M059J (cell line): ENCODE data around the gene IFNE. TPM values are rescaled to one million over a fixed set of nuclear protein-coding genes. Genes with fewer than 3 reads are reported as not detected.
"Not testable (repeated sequence)": the region's sequence is repeated elsewhere in the genome, so short reads cannot be mapped to it uniquely, and the experiment has no call there.

Experiments
- DNase-seq: peaks from one replicate; pipeline ENCODE4 v3.0.0-alpha.2; 2012; ENCODE audit warnings: low read depth
- total RNA-seq: library from RNA; depleted of rRNA; stranded (reverse); fragments of >200 nt; shearing (Covaris generic); gene quantifications from 2 replicates; pipeline ENCODE4 v1.2.3, GENCODE V29; 2014

IFNE gene
- total RNA-seq, 1 experiment from 2014 or later: 0.57 TPM

DNA sequence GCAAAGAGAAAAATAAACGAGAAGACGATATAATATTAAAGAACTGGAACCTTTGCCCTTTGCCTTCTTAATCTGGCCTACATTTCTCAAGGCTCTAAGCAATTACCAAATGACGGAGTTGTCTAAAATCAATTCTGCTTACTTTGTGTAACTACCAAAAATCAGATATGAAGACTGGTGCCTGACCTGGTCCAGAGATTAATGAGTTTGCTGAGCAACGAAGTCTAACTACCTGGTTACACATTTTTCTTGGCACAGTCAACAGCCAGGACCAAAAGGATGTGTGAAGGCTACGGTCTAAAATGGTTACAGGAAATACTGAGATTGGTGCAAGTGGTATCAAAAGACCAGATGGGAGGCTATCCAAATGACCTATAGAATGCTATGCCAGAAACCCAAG lies 17.8 kb upstream of the IFNE start:
- no peak for DNase-seq

DNA sequence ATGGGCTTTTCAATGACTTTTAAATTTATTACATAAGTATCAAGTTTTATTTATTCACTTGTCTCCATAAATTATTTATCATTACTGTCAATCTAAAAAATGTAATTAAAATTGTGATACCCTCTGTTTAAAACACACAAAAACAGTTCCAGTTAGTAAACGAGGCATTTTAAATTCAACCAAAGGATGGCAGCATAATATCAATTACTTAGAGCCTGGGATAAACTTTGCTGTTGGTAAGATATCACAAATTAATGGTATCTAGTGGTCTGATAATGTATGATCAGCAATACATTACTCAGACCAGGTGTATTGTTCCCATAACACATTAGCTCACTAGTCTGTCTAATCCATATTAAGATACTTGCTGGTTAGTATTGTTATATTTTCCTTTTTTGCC lies 9.6 kb upstream of the IFNE start:
- no peak for DNase-seq

DNA sequence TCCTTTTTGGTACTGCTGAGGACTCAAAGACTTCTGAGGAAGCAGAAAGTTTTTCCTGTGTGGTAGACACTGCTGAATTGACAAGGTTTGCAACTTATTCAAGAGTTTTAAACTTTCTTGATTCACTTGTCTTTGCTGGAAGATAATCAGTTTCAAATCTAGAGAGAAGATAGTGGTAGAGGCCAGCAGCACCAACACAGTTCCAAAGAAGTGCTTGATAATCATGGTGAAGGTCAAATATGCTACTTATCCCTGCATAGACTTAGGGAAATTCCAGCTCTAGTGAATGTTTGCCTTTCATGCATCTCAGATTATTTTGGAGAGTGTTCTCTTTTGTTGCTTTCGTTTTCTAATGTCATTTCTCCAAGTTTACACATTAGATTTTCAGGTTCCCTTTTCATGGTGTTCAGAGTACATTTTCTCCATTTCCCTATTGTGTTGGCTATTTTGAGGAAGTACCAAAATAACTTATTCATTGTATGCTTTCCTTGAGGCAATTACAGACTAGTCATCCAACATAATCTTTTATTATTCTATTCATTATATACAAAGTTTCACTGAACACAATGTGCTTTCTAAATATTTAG lies 550 bp downstream of the IFNE start:
- no peak for DNase-seq

DNA sequence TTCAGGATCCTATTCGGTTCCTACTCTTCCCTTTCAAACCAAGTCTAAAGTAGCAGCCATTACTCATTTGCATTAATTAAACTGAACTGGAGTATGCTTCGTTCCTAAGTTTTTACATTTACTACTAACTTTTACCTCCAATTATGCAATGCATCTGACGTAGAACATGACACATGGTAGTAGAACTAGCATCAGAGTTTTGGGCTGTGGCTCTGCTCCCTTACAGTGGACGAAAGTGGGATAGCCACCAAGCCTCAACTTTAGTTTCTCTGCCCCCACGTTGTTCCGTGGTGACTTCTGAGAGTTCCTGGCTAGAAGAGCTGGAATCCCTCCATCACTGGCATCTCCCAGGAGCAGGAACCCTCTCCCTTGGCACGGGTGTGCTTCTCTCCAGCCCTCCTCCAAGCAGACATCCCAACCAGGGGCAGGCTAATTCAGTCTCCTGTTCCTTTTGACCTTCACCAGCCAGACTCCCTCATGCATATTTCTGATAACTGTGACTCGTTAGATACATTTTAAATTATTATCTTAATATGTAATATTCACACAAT lies 2.9 kb downstream of the IFNE start:
- DNase-seq: no peak

DNA sequence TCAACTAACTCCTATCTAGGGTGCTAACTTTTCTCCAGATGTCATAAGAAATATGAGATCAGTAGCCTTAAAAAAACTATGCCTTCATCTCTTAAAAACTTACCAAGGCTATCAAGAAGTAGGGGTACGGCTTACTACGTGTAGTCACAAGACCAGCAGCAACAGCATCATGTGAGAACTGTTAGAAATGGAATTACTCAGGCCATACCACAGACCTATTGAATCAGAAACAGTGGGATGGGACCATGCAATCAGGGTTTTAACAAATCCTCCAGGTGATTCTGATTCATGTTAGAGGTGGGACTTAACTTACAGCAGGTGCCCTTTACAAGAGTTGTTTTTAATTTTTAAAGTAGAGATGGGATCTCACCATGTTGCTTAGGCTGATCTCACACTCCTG lies 4.6 kb downstream of the IFNE start:
- no peak for DNase-seq

DNA sequence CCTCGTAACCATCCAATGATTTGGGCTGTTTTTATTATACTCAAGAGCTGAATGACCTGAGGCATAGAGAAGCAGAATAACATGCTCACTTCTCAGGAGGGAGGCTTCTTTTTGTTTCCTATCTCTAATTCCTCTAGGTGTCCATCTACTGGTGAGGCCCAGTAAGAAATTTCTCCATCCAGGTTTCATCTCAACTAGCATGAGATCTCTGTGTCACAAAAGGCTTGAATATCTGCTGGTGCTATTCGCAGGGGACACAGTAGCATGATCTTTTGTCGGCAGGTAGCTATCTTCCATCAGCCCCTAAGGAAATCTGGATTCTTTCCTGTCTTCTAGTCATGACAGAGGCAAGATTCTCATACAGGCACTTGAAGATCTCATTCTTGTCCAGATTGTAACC lies 8.9 kb downstream of the IFNE start:
- no peak for DNase-seq

DNA sequence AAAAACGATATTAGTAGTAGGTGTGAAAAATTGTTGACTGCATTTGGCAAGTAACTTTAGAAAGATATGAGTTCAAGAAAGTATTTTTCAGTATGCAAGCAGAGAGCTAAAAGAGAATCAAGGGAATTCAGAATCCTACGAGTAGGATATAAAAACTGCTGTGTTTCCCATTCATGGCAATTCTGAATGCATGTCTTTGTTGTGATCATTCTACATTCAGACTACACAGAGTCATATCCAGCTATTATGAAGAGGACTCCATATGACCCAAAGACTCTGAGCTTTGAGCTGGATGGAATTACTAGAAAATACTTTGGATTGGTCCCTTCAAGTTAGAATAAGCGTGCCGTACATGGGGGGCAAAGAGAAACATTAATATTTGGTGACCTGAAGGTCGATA lies 12.0 kb downstream of the IFNE start:
- DNase-seq: no peak

DNA sequence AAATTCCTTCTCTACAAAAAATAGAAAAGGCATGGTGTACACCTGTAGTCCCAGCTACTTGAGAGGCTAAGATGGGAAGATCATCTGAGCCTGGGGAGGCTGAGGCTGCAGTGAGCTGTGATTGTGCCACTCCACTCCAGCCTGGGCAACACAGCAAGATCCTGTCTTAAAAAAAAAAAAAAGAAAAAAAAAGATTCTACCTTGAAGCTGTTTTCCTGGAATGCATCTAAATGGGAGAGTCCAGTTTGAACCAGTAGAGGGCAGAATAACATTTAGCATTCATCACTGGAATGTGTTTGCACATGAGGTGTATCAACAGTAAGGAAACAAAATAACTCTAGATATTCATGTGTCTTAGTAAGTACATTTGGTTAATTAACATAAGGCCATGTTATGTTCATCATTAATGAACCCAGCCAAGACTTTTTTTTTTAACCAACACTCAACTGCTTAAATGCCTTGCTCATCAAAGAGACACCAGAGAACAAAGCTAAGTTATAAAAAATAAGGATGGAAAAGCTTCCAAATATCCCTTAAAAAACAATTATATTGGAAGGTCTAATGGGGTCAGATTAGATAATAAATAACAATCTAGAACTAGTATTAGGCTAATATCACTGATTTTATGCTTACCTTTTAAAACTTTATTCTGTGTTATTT lies 16.1 kb downstream of the IFNE start:
- DNase-seq: peak; percentile 63

DNA sequence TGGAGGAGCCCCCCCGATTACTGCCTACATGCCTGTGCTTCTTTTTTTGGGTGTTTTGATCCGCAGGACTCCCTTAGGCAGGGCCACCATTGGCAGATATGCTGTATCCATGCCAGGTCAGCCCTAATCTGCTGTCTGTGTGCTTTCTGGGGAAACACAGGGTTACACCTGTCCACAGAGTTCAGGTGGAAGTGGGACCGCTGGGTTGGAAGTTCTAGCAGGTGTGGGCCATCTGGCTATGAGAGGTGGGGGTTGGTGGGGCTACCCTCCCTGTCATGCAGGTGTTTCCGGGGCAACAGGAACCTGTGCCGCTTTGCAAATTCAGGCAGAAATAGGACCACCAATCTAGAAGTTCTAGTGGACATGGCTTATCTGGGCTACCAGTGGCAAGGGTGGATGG lies 17.0 kb downstream of the IFNE start:
- DNase-seq: no peak

DNA sequence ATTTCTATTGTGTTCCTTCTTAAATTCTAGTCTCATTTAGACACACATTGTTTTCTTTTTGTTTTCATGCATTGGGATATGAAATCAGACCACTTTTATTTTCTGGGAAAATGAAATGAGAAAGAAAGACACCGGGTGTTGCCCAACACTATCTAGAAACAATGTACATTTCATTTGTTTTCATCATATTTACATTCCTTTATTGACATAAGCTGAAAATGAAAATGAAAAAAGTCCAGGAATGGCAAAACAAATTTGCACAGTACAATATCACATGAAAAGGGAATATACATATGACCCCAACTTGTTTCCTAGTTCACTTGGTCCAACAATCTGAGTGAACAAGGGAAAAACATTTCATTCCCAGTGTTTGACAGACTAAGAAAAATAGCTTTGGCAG lies 20.7 kb downstream of the IFNE start:
- no peak for DNase-seq

DNA sequence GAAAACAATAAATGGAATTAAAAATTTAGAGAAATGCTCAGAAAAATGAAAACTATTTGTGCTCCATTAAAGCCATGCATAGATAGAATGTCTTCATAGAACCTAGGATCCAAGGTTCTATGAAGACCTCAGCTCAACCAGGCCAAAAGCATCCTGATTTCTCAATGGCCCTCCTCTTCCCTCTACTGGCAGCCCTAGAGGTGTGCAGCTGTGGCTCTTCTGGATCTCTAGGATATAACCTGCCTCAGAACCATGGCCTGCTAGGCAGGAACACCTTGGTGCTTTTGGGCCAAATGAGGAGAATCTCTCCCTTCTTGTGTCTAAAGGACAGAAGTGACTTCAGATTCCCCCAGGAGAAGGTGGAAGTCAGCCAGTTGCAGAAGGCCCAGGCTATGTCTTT lies 26.8 kb downstream of the IFNE start:
- DNase-seq: peak; percentile 47

DNA sequence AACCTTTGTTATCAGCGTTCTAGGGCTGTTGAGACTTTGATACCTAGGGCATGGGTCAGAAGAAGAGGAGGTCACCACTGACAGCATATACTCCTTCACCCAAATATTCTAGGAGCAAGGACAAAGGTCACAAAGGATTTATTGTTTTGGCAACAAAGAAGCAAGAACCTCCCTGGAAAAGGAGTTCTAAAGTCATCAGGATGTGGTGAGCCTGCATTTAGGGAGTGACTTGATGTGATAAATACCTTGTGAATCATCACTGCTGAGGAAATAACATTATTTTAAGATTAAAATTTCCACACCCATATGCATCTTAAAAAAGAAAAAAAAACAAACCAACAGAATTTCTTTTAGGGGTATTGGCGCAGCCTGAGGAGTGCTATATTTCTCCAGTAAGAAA lies 28.0 kb downstream of the IFNE start:
- DNase-seq: peak; percentile 68

DNA sequence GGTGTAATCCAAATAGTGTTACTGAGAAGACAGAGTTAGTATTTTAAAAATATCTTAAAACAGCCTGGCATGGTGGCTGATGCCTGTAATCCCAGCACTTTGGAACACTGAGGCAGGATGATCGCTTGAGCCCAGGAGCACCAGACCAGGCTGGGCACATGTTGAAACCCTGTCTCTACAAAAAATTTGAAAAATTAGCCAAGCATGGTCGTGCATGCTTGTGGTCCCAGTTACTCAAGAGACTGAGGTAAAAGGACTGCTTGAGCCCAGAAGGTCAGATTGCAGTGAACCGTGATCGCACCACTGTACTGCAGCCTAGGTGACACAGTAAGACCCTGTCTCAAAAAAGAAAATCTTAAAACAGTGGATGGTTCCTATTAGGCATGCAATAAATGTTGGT lies 29.4 kb downstream of the IFNE start:
- no peak for DNase-seq

DNA sequence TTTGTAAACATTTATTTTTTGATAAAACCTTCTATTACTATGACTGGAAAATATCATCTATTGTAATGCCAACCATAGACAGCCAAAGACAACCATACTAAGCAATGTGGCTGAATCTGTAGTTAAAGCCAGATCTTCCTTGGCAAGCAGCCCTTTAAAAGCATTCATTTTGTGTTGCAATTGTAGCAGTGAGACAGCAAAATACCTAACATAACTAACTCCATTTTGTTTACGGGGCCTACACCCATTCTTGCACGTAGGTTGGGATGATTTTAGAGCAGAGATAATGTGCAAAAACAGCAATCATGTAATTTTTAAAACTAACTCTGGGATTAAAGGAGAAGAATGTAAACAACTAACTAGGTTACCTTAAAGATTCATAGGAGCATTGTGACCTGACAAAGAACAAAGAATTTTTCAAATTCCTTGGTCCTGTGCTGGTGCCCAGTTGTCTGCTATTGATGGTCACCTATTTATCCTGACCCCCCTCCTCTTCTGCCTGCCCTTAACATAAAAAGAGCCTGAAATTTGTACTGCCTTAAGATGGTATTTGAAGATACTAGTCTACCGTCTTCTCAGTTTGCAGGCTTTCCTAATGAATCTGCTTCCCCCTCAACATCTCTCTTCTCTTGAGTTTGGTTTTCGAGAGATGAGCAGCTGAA lies 31.2 kb downstream of the IFNE start:
- DNase-seq: no peak

DNA sequence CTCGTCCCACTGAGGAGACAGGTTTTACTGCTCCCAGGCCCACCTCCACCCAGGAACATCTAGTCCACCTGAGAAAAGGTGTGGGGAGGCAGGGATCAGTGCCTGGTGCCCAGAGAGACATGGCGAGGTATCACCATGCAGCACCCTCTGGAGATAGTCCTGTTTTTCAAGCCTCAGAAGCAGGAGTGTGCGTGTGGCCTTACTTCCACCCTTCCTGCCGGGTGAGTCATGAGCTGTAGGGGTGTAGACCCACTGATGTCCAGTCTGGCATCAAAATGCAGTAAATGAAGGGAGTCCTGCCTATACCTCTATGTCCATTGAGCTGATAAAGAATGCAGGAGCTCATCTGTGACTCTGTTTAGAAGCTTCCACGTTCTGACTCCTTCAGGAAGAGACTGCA lies 32.8 kb downstream of the IFNE start:
- peak; percentile 44 for DNase-seq

DNA sequence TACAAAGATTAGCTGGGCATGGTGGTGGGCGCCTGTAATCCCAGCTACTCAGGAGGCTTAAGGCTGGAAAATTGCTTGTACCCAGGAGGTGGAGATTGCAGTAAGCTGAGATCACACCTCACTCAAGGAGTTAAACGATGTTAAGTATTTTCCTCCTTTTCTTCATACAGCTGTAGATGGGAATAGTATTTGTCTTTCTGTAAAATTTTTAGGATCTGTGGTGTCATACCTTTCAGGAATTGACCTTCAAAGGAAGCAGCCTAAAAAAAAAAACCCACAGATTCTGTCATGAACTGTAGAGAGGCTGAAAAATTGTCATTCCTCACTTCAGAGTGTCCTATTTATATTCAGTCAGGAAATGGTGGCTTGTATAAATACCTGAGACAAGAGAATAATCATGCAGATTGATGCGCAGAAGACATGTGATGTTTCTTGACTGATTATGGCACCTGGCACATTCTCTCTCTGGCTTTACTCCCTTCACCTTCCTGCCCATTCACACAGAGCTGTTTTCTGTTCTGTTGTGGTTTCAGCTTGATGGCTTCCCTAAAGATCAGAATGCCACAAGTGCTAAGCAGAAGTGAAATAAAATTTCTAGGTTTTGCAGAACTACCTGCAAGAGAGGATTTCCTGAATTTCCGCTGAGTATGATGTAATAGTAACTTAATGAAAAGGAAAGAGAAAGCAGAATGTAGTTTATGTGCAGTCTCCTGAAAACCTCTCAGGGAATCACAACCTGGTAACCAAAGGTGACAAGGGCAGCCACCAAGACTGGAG lies 38.1 kb downstream of the IFNE start:
- DNase-seq: no peak

DNA sequence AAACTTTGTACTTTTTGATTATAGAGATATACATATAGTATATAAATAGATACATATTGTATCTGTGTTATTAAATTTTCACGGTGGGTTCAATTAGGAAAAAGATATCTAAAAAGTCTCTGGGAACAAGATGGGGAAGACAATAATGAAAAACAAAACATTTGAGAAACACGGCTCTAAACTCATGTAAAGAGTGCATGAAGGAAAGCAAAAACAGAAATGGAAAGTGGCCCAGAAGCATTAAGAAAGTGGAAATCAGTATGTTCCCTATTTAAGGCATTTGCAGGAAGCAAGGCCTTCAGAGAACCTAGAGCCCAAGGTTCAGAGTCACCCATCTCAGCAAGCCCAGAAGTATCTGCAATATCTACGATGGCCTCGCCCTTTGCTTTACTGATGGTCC lies 42.0 kb downstream of the IFNE start, which contains the start of gene IFNA1:
Gene IFNA1, plus strand, starts transcription at position 301 of the 400 bp plus-strand sequence. Its CDS starts 69 bp downstream, at position 370.
- no peak for DNase-seq

DNA sequence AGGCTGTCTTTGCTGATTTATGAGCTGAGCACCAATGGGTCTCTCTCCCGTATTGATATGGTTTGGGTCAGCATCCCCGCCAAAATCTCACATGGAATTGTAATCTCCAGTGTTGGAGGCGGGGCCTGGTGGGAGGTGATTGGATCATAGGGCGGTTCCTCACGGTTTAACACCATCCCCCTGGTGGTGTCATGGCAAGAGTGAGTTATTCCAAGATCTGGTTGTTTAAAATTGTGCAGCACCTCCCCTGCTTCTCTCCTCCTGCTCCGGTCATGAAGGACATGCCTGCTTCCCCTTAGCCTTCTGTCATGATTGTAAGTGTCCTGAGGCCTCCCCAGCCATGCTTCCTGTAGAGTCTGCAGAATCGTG lies 47.1 kb downstream of the IFNE start:
- DNase-seq: not testable (repeated sequence)

DNA sequence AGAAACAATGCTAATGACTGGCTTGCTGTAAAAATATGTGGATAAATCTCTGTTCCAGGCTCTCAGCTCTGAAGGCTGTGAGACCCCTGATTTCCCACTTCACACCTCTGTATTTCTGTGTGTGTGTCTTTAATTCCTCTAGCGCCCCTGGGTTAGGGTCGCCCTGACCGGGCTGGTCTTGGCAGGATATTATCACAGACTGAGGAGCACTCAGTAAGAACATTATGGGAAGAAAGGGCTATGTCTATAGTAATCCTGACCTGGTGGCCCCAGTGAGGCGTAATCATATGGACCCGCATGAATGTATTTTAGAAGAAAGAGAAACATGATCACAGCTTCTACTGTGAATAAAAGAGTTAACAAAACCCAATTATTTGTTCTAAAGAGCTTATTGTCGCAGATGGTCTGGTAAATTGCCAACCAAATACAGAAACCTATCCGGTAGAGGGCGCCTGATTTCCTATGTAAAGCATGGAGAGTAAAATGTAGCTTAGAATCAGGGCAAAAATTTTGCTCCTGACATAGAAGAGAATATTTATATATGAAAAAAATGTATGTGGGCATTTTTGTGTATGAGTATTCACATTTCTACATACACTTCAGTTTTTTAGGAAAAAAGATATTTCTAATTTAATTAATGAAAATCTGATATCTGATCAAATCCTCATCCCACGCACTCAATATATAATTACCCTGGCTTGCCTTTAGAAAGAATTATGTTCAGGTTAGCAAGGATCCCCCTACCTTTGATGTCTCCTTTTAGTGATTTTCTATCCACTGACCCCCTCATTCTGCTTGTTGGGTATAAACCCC lies 47.7 kb downstream of the IFNE start:
- peak; percentile 67 for DNase-seq

DNA sequence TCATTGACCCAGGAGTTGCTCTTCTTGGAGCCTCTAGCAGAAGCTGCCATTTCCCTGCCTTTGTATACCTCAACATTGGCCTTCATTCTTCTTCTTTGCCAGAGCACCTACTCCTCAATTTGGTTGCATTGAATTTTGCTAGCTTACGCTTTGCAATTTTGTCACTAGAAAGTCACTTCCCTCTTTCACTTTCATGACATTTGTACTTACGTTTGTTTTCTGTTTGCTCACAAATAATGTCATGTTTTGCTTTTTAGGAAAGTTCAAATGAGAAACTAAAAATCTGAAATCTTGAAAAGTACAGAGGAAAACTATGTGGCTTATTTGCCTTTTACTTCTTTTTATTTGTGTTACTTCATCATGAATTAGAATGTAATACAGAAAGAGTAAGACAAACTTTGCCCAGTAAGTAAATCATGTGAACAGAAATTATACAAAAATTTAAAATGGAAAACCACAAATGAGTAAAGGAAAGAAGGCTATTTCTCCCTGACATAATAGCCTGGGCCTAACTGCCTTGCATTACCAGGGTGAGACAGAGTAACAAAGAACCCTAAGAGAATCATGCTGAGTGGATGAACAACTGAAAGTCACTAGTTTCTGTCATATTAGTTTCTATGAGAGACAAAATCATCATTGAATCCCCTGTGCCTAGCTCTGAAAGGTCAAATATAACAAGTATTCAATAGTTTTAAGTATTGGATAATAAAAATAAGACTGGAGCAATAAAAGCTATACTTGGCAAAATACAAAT lies 49.3 kb downstream of the IFNE start:
- no peak for DNase-seq
